Amygdala (tissue), 56 donors: ENCODE measurements around the gene IPO4.

Experiments used
- DNase-seq, 56 donors: peaks; one replicate each; lab custom pipeline; 2025; lab: John Stamatoyannopoulos, UW

The IPO4 gene

GRCh38 chr14:24196071-24197055 lies 7.7 kb upstream of the IPO4 start:
- peak in 1 of 56 donors; percentile 37 for DNase-seq

DNA sequence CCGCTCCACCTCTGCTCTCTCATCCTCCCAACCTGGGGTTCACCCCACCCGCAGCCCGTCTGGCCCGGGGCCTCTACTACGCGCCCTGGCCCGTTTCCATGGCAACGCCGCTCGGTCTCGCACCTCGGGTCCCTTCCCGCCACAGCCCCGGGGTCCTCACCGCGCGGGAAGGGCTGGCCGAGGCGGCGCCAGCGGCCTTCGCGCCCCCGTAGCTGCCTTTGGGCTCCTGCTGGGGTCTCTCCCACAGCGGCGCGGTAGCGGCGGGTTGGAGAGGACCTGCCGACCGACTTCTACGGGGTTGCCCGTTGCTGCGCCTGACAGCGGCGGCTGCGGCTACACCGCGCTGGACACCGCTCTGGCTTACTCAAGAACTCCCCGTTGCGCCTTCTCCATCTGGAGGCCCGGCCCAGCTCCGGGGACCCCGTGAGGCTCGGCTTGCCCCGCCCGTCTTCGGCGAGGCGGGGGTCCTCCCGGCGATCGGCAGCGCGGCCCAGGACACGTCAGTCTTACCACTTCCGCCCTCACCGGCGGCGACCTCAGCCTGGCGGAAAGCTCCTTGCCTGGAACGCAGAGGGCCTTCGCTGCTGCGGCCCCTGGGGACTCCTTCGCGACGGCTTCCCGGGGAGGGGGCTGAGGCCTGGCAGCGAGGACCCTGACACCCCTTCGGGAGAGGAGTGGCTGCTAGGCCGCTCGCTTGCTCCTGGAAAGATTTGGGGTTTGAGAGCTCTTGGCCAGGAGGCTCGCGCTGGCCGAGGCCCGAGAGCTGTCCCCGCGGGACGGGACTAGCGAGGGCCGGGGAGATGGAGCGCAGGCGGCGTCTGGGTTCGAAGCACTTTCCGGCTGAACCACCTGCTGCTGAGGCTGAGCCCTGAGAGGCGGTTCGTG lies 6.8 kb upstream of the IPO4 start, which contains the start of gene TM9SF1:
Gene TM9SF1, minus strand, starts transcription at position 256 of the 885 bp plus-strand sequence. CDS start 422 bp downstream, outside the sequence.
- DNase-seq = peak; percentile 17 to 88 (median 74)

DNA sequence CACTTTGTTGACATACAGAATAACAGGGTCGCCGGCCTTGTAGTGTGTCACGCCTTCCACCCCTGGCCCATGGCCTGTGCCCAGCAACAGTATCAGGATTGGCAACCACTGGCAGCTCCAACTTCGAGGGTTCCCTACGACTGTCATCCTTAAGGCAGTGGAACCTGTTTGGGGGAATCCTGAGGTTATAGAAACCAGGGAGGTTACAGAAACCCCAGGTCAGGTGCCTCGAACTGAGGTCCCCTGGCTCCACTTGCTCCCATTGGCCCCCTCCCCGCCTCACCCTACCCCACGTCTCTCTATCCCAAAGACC lies 6.2 kb upstream of the IPO4 start:
- DNase-seq = no peak

GRCh38 chr14:24194186-24194872 lies 5.7 kb upstream of the IPO4 start:
- DNase-seq = no peak

- DNase-seq = no peak
Measured at GRCh38 chr14:24192933-24193332, 4.3 kb upstream of the IPO4 start.

DNA sequence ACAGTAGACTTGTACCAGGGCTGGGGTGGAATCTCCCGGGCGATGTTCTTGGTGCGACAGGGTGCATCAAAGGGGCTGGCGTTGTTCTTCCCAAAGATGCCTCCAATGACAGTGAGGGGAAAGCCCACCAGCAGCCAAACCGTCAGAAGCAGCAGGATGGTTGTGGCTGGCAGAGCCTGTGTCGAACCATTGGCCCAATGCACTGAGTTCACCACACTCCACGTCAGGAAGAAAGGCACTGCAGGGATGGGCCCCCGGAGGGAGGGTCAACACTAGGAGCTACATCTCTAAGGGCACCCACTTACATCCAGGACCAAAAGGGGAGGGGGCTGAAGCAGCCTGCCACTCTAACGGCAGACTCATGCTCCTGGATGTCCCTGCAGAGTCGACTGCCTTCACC lies 1.8 kb upstream of the IPO4 start:
- DNase-seq = no peak

DNA sequence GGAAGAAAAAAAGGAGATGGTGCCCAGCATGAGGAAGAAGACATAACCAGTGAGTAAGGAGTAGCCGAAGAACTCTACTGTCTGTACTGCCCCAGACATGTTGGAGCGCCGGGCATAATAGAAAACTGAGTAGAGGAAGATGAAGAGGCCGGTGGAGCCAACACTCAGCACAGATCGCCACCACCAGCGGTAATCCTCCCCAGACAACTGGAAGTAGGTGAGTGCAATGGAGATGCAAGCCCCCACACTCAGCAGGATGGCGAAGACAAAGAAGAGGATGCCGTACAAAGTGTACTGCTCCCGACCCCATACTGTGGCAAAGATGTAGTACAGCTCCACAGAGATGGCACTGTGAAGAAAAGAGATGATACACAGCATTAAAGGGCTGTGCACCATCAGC lies 844 bp upstream of the IPO4 start:
- no peak for DNase-seq

DNA sequence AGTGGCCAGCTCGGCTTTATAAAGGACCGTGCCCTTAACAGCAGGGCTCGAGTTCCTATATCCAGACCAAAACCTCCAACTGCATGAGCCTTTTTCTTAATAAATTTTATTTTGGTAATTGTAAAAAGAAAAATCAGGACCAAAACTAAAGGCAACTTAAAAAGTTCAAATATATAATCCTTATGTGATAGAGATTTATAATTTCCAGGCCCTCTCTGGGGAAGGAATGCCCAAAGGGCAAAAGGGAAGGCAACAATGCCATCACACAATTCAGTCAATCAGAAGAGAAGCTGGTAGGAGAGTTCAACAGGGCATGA lies 401 bp upstream of the IPO4 start:
- no peak for DNase-seq

- no peak for DNase-seq
Measured at GRCh38 chr14:24187539-24187915, 1.1 kb downstream of the IPO4 start.

- no peak for DNase-seq
Measured at GRCh38 chr14:24186831-24187538, 1.6 kb downstream of the IPO4 start.

DNA sequence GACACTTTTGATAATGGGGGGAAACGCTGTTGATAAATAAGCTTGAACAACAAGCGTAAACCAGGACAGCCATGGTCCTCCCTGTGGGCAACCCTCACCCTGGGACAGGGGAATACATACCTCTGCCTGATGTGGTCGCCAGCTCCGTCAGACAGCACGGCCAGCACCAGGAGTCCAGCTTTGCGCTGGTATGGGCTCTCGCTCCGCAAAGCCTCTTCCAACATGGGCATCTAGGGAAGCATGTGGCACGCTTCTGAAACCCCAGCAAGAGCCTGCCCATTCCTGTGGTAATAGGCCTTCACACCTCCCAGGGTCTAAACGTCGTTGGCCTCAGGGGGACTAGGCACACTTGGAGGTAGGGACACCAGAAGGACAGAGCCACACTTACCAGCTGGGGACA lies 2.9 kb downstream of the IPO4 start:
- DNase-seq = no peak

DNA sequence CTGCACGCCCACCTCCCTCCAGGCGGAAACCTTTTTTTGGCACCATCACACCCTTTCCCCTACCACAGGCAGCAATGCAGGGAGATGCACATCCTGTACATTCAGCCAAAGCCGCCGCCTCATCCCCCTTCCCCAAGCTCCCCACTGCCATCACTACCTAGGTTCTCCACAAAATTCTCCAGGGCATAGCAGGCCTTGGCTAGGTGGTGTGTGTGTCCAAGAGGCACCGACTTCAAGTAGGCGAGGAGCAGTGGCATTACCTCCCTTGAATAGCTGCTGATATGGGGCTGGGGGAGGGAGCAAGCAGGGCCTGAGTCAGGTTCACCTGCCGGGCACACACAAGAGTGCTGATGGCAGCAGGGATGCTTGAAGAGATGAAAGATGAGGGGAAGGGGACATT lies 3.6 kb downstream of the IPO4 start:
- no peak for DNase-seq

DNA sequence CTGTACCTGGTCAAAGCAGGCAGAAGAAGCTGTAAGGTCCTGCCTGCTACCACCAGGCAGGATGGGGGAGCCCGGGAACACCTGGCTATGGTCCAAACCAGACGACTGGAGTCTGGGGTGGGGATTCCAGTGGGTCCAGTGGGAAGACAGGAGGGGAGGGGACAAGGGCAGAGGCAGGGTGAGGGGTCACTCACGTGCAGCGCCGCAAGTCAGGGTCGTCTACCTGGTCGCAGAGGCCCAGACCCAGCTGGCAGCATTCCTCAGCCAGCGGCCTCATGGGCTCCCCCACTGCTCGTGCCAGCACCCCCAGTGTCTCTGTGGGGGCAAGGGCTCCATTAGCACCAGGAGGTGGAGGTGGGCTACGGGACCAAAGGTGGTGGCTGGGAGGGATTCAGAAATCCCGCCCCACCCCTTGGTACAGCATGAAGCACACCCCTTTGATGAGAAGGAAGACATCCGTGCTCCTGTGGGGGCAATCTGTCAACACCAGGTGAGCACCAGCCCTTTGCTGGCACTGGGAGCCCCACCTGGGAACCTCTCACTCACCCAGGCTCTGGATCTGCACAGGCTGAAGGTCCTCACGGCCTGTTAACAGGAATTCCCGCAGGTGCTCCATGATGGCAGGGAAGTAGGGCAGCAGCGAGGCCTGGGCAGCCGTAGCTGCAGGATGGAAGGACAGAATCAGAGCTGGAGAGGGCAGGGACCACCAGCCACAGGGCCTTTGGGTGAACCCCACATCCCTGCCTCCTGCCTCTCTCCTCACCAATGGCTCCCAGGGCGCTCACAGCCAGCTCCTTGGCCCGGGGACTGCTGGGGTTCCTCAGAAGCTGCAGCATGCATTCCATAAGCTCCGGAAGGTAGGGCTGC lies 4.3 kb downstream of the IPO4 start:
- no peak for DNase-seq

DNA sequence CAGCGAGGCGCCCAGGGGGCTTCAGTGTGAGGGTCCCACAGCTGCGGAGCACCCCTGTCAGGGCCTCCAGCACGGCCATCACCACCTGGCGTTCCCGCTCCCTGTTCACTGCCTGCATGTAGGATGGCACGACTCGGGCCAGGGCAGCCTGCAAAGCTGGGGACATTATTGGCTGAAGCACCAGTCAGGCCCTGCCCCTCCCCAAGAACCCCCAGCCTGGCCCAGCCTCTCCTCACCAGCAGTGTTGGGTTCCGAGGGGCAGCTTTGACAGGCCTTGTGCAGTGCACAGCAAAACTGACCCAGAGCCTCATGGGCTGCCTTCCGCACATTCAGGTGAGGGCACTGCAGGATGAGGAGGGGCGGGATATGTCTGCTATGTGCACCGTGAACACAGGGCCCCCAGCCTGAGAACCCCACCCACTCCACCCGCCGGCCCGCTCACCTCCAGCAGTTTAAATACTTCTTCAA lies 5.6 kb downstream of the IPO4 start:
- no peak for DNase-seq

DNA sequence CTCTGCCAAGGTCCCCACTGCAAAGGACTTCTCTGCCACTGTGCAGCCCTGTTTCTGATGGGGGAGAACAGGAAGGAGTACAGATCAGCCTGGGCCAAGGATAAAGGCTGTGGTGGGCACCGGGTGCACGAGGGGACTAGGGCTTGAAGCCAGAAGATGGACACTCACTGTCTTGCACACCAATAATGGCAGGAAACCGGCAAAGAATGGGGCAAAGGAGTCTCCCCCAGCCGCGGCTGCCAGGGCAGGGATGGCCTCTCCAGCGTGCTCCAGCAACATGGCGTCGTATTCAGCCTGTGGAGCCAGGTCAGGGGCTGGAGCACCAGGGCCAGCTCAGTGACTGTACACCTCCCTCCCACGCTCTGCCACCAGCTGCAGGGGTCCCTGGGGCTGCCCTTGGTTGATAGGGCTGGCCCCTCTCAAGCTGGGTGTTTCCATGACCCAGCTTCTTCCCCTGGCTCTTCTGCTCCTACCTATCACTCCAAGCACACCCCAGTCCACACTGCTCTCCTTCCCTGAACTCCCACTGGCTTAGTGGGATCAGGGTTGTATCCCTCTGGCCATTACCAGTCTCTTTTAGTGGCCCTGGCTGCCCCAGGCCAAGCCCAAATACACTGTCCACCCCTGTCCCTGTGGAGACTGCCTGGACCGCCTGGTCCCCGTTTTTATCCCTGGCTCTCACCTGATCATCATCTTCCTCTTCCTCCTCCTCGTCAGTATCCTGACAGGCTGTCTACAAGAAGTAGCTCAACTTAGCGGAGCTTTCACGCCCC lies 6.3 kb downstream of the IPO4 start:
- no peak for DNase-seq

DNA sequence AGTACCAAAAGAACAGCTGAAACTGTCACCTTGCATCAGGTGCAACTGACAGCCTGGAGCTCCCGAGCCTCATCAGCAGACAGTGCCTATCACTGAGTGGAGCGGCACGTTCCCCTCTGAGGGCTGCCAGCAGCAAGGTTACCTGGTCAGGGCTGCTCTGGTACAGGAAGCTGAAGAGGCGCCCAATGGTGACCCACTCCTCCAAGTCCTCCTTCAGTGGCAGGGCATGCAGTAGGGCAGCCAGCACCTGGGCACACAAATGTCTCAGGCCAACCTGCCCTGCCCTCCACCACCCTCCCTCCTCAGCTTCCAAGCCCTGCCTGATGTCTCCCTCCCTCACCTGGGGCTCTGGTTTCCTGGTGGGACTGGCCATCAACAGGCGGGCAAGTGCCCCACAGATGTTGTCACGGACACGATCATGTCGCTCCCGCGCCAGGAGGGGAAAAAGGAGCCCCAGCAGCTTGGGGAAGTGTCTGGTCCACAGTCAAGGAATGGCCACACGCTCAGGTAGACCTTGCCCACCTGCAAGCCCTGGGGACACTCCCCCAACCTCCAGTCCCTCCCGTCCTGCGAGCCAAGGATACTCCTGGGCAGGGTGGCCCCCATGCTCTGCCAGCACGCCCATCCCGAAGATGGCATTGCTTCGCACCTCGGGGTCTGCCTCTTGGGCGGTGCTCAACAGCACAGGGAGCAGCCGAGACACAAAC lies 7.1 kb downstream of the IPO4 start:
- DNase-seq = no peak

- DNase-seq = peak in 23 of 56 donors; percentile 10 to 54 (median 28)
Measured at GRCh38 chr14:24179961-24180796, 8.4 kb downstream of the IPO4 start.
